HCT116 (cell line): ENCODE measurements around the gene PLD3. TPM values are rescaled to one million over a fixed set of nuclear protein-coding genes. Genes with fewer than 3 reads are reported as not detected.

ENCODE experiments used
- ATAC-seq: fragments of 200-7000 bp; cut with Tn5 transposase; 2 replicates; pipeline ENCODE4 v1.9.1; 2020; ENCODE audit warnings: mild to moderate bottlenecking, moderate library complexity
- BruUV-seq: library from RNA; stranded (reverse); fragments of 400-500 nt; replicated peaks from 2 replicates; lab custom pipeline; 2021; lab: Mats Ljungman, UMichigan
- CTCF ChIA-PET: fragments of 300-600 bp; sonication (Branson Sonifier 250); formaldehyde crosslinking; loops from one replicate; lab custom pipeline; 2021; ENCODE audit warnings: antibody characterized with exemption; lab: Charles Lee
- POLR2A ChIA-PET: fragments of 300-600, 350-600 bp; sonication (Branson Sonifier 250); formaldehyde crosslinking; loops from one replicate; lab custom pipeline; 2021; ENCODE audit warnings: antibody characterized with exemption; lab: Charles Lee
- RAD21 ChIA-PET, 2 experiments: fragments of 300-600 bp; sonication (Branson Sonifier 250); formaldehyde crosslinking; loops; one replicate each; lab custom pipeline; 2023; ENCODE audit warnings: low total read pairs in 2 of 2; ENCODE audit not compliant: uncharacterized antibody in 2 of 2, unreplicated experiment in 2 of 2, low non-redundant PET in 1 of 2; lab: Charles Lee
- DNase-seq: peaks from one replicate; pipeline ENCODE4 v3.0.0-alpha.2; 2010; ENCODE audit warnings: low read depth, low spot score
- H2AFZ ChIP-seq: fragments of 200-600 bp; shearing (Covaris generic), sonication (generic); 2 replicates; pipeline ENCODE4 v1.6.1; 2017; ENCODE audit warnings: low read depth, mixed run types, mixed read lengths, antibody characterized with exemption, low read length; ENCODE audit not compliant: poor library complexity, severe bottlenecking
- H3K27ac ChIP-seq: 2 replicates; pipeline ENCODE4 v1.5.1; 2012; ENCODE audit warnings: low read depth, low read length
- H3K27me3 ChIP-seq: fragments of 200-600 bp; sonication (generic); 2 replicates; pipeline ENCODE4 v1.6.1; 2016; ENCODE audit warnings: mixed run types, low read length, mixed read lengths; ENCODE audit not compliant: insufficient read depth
- H3K36me3 ChIP-seq, 2 experiments: fragments of 200-500 bp in 1 of 2; fragments of 200-600 bp in 1 of 2; sonication (Bioruptor generic) in 1 of 2; sonication (generic) in 1 of 2; 2 replicates each; pipeline versions ENCODE4 v1.5.1 to v1.6.1; 2014 to 2016; ENCODE audit warnings: low read length in 2 of 2, inconsistent platforms in 1 of 2, mixed read lengths in 1 of 2, mixed run types in 1 of 2; ENCODE audit not compliant: insufficient read depth in 2 of 2, control insufficient read depth in 1 of 2
- H3K4me1 ChIP-seq, 2 experiments: fragments of 200-600 bp in 1 of 2; sonication (generic) in 1 of 2; 2 replicates each; pipeline versions ENCODE4 v1.5.1 to v1.6.1; 2012 to 2017; ENCODE audit warnings: low read length in 2 of 2, inconsistent platforms in 1 of 2, mild to moderate bottlenecking in 1 of 2, mixed read lengths in 1 of 2, mixed run types in 1 of 2, moderate library complexity in 1 of 2; ENCODE audit not compliant: insufficient read depth in 2 of 2, control insufficient read depth in 1 of 2
- H3K4me2 ChIP-seq: fragments of 200-600 bp; sonication (generic); 2 replicates; pipeline ENCODE4 v1.6.1; 2017; ENCODE audit warnings: mixed run types, low read length, mixed read lengths
- H3K4me3 ChIP-seq, 2 experiments: fragments of 200-600 bp in 1 of 2; sonication (generic) in 1 of 2; replicated peaks in 1 of 2; 2 replicates each; pipeline ENCODE4 v1.5.1; 2011 to 2016; ENCODE audit warnings: low read length in 2 of 2, control low read depth in 1 of 2, low read depth in 1 of 2, mild to moderate bottlenecking in 1 of 2, mixed read lengths in 1 of 2, mixed run types in 1 of 2
- H3K79me2 ChIP-seq: fragments of 200-600 bp; sonication (generic); 2 replicates; pipeline ENCODE4 v1.6.1; 2017; ENCODE audit warnings: mild to moderate bottlenecking, mixed run types, low read length, moderate library complexity, mixed read lengths; ENCODE audit not compliant: insufficient read depth
- H3K9ac ChIP-seq: fragments of 200-600 bp; sonication (generic); 2 replicates; pipeline ENCODE4 v1.6.1; 2016; ENCODE audit warnings: low read length, mixed read lengths
- H3K9me2 ChIP-seq: fragments of 200-600 bp; sonication (generic), shearing (Covaris generic); 2 replicates; pipeline ENCODE4 v1.6.1; 2017; ENCODE audit warnings: mixed run types, mild to moderate bottlenecking, moderate library complexity; ENCODE audit not compliant: insufficient read depth
- H3K9me3 ChIP-seq, 2 experiments: fragments of 200-500 bp in 1 of 2; fragments of 200-600 bp in 1 of 2; sonication (Bioruptor generic) in 1 of 2; sonication (generic) in 1 of 2; 2 replicates each; pipeline ENCODE4 v1.6.1; 2014 to 2017; ENCODE audit warnings: low read length in 2 of 2, mixed read lengths in 2 of 2, inconsistent platforms in 1 of 2, low read depth in 1 of 2, mild to moderate bottlenecking in 1 of 2, mixed run types in 1 of 2, moderate library complexity in 1 of 2; ENCODE audit not compliant: control insufficient read depth in 1 of 2, insufficient read depth in 1 of 2
- H4K20me1 ChIP-seq: fragments of 200-600 bp; sonication (generic), shearing (Covaris generic); 2 replicates; pipeline ENCODE4 v1.6.1; 2017; ENCODE audit warnings: mixed run types, mild to moderate bottlenecking, moderate library complexity; ENCODE audit not compliant: insufficient read depth
- ATF3 ChIP-seq: IDR thresholded peaks from 2 replicates; pipeline ENCODE4 v1.6.1; 2012
- EGR1 ChIP-seq: IDR thresholded peaks from 2 replicates; pipeline ENCODE4 v1.6.1; 2012; ENCODE audit warnings: low read depth
- ELF1 ChIP-seq: IDR thresholded peaks from 2 replicates; pipeline ENCODE4 v1.6.1; 2012; ENCODE audit warnings: low read depth, borderline replicate concordance
- EZH2 ChIP-seq: fragments of 200-600 bp; sonication (generic); IDR thresholded peaks from 2 replicates; pipeline ENCODE4 v1.6.1; 2017; ENCODE audit warnings: antibody characterized with exemption, mixed run types
- EZH2phosphoT487 ChIP-seq: fragments of 200-600 bp; IDR thresholded peaks from 2 replicates; pipeline ENCODE4 v1.6.1; 2018; ENCODE audit warnings: antibody characterized with exemption, borderline replicate concordance
- FOSL1 ChIP-seq: IDR thresholded peaks from 2 replicates; pipeline ENCODE4 v1.6.1; 2012; ENCODE audit warnings: low read depth
- JUND ChIP-seq: IDR thresholded peaks from 2 replicates; pipeline ENCODE4 v1.6.1; 2012
- POLR2A ChIP-seq: IDR thresholded peaks from 2 replicates; pipeline ENCODE4 v1.7.0; 2011; ENCODE audit warnings: borderline replicate concordance; ENCODE audit not compliant: insufficient read depth, insufficient read length; ENCODE audit errors: extremely low read depth
- POLR2AphosphoS5 ChIP-seq: IDR thresholded peaks from 2 replicates; pipeline ENCODE4 v1.6.1; 2011; ENCODE audit warnings: mild to moderate bottlenecking, low read depth, low read length, moderate library complexity
- SIN3A ChIP-seq: IDR thresholded peaks from 2 replicates; pipeline ENCODE4 v1.6.1; 2012; ENCODE audit warnings: low read depth
- SP1 ChIP-seq: IDR thresholded peaks from 2 replicates; pipeline ENCODE4 v1.6.1; 2012; ENCODE audit warnings: low read depth
- SRF ChIP-seq: IDR thresholded peaks from 2 replicates; pipeline ENCODE4 v1.6.1; 2012; ENCODE audit warnings: low read depth
- TCF7L2 ChIP-seq: IDR thresholded peaks from 2 replicates; pipeline ENCODE4 v1.7.0; 2011; ENCODE audit warnings: borderline replicate concordance, inconsistent platforms; ENCODE audit not compliant: insufficient read depth, insufficient read length; ENCODE audit errors: extremely low read depth
- YY1 ChIP-seq: IDR thresholded peaks from 2 replicates; pipeline ENCODE4 v1.6.1; 2011; ENCODE audit warnings: low read length, low read depth, moderate library complexity, mild to moderate bottlenecking; ENCODE audit not compliant: insufficient replicate concordance; ENCODE audit errors: extremely low read depth
- ZBTB33 ChIP-seq: IDR thresholded peaks from 2 replicates; pipeline ENCODE4 v1.6.1; 2011; ENCODE audit warnings: mild to moderate bottlenecking, low read length, moderate library complexity; ENCODE audit not compliant: insufficient replicate concordance; ENCODE audit errors: extremely low read depth
- ZFX ChIP-seq: fragments of 450-650 bp; IDR thresholded peaks from 2 replicates; pipeline ENCODE4 v1.6.1; 2017
- ZNF274 ChIP-seq: fragments of 200-500 bp; sonication (Bioruptor generic); IDR thresholded peaks from 2 replicates; pipeline ENCODE4 v1.6.1; 2014; ENCODE audit warnings: mild to moderate bottlenecking, low read depth, low read length, inconsistent platforms
- intact Hi-C: fragments of 100-400 bp; cut with micrococcal nuclease; formaldehyde crosslinking; loops from 2 replicates; pipeline ENCODE4 v1.10.0; 2022
- total RNA-seq: library from RNA; stranded (reverse); gene quantifications from one replicate; pipeline ENCODE4 v1.2.1, GENCODE V29; 2021; ENCODE audit not compliant: unreplicated experiment

PLD3 gene
- total RNA-seq, 1 experiment from 2014 or later: 123 TPM

- Histone ChIP-seq H3K4me3 (no peak overlapping the region), H3K27me3 (no peaks in the 10 kb centered on the region), H3K36me3 (peaks cover 19 to 27% of the 10 kb centered on the region in 2 experiments; a peak in 3 of 4 replicates), H3K9ac (no peak overlapping the region), H3K27ac (no peak overlapping the region), H4K20me1 (no peaks in the 10 kb centered on the region), H3K9me2 (no peaks in the 10 kb centered on the region), H2AFZ (no peak overlapping the region), H3K9me3 (no peaks in the 10 kb centered on the region), H3K4me1 (no peaks in the 10 kb centered on the region), H3K4me2 (no peak overlapping the region), H3K79me2 (no peaks in the 10 kb centered on the region)
- TF ChIP-seq SP1: no peak
- no peak for TF ChIP-seq ATF3
- no peak for TF ChIP-seq ELF1
- TF ChIP-seq ZNF274: no peak
- ChIA-PET RAD21 (no interaction called here), POLR2A (no interaction called here), CTCF (no interaction called here)
- intact Hi-C loops: no loop called here
- ATAC-seq: no peak
- DNase-seq: no peak
- BruUV-seq: no TSS peak
These were observed 27.4 kb upstream of the PLD3 start for GRCh38 chr19:40321076-40321475.

- H3K27me3 ChIP-seq: no peaks in the 10 kb centered on the region
- no peak overlapping the region for H3K4me2 ChIP-seq
- ATAC-seq (no peak), DNase-seq (no peak)
- no peaks in the 10 kb centered on the region for H4K20me1 ChIP-seq
- H2AFZ ChIP-seq: no peak overlapping the region
- no peak overlapping the region for H3K27ac ChIP-seq
- H3K9ac ChIP-seq: no peak overlapping the region
- no peak overlapping the region for H3K4me3 ChIP-seq
- CTCF ChIA-PET: no interaction called here
- peaks cover 23 to 25% of the 10 kb centered on the region in 2 experiments; a peak in 3 of 4 replicates for H3K36me3 ChIP-seq
- RAD21 ChIA-PET: no interaction called here
- no peaks in the 10 kb centered on the region for H3K4me1 ChIP-seq
- H3K9me3 ChIP-seq: no peaks in the 10 kb centered on the region
- H3K9me2 ChIP-seq: no peaks in the 10 kb centered on the region
- H3K79me2 ChIP-seq: no peaks in the 10 kb centered on the region
- POLR2A ChIA-PET: no interaction called here
- intact Hi-C loops: no loop called here
- BruUV-seq: no TSS peak
- TF ChIP-seq EGR1 (no peak), TCF7L2 (no peak), SP1 (no peak), ZBTB33 (no peak), FOSL1 (no peak), YY1 (no peak), EZH2 (no peak), POLR2AphosphoS5 (no peak), EZH2phosphoT487 (no peak), ATF3 (no peak), JUND (no peak), SRF (no peak), ZFX (no peak), POLR2A (no peak), ELF1 (no peak), SIN3A (no peak)
These were observed 26.8 kb upstream of the PLD3 start for GRCh38 chr19:40321566-40322270.
